NCI-H2107 treated with DMSO at 0.1 percent for 48 hours (cell line): ENCODE data around the gene CTSW.

Source experiments
- DNase-seq: peaks from one replicate; lab custom pipeline; 2025; ENCODE audit not compliant: unreplicated experiment; lab: John Stamatoyannopoulos, UW

CTSW gene

GRCh38 chr11:65925397-65925796 lies 45.8 kb downstream of the CTSW start:
- DNase-seq = no peak

DNA sequence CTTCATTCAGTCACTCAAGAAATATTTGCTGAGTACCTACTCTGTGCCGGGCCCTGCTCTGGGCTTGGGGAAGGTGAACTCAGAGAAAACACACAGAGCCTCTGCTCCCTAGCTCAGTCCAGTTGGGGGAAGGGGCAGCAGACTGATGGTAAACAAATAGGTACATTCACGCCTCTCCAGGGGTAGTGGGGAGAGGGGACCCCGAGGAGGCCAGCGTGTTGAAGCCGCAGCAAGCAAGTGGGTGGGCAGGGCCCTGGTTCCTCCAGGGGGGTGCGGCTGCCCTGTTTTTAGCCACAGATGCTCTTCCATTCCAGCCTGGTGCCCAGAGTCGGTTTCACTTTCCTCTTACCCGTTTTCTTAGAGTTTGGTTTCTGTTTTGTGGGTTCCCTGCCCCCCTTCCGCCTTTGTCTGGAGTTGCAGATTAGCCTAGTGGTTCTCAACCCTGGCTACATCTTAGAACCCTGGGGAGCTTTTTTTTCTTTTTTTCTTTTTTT lies 48.3 kb downstream of the CTSW start:
- DNase-seq = no peak

GRCh38 chr11:65928667-65929066 lies 49.0 kb downstream of the CTSW start:
- no peak for DNase-seq

DNA sequence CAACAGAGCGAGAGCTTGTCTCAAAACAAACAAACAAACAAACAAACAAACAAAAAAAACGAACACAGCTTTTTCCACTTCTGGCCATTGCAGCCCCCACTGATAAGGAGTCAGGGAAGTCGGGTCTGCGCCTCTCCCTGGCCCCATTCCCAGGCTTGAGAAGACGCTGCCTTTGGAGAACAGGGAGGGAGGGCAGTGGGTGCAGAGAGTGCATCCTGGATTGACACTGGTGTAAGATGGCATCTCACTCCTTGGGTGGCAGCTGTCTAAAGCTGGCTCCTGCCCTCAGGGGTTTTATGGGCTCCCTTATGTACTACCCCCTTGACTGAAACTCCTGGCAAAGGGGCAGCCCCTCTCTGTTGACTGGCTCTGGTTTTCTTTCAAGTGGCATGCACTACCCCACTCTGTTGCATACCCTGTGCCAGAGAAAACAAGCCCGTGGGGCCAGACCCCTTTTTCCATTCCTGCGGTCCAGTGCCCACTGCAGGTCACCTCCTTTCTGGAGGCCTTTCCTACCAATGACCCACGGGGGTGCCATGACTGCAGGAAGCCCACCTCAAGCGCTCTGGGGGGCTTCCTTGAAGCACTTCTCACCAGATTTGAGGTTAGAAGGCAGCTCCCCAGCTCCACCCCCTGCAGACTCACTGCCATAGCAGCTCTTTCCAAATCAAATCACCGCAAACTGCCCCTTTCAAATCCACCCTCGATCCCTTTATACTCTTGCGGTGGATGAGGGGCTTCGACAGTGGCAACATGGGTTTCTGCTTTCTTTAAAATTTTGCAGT lies 52.3 kb downstream of the CTSW start:
- no peak for DNase-seq

DNA sequence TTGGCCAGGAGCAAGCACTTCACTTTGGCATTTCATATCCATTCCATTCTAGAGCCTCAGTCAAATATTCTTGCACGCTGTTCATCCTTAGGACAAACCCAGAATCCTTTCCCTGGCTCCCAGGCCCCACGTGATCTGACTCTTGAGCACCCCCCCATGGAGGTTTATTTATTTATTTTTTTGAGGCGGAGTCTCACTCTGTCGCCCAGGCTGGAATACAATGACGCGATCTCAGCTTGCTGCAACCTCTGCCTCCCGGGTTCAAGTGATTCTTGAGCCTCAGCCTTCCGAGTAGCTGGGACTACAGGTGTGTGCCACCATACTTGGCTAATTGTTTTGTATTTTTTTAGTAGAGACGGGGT lies 52.9 kb downstream of the CTSW start:
- no peak for DNase-seq
